CD4-positive, alpha-beta memory T cell (primary cell): ENCODE measurements around the gene NUF2. TPM values are rescaled to one million over a fixed set of nuclear protein-coding genes. Genes with fewer than 3 reads are reported as not detected.
"Not testable (repeated sequence)": the region's sequence is repeated elsewhere in the genome, so short reads cannot be mapped to it uniquely, and the experiment has no call there.

Source experiments
- CTCF ChIA-PET: fragments of 350-600 bp; sonication (Branson Sonifier 250); formaldehyde crosslinking; loops from one replicate; lab custom pipeline; 2021; ENCODE audit warnings: inconsistent platforms; ENCODE audit not compliant: partially characterized antibody; lab: Charles Lee
- POLR2A ChIA-PET: fragments of 350-600 bp; sonication (Branson Sonifier 250); formaldehyde crosslinking; loops from one replicate; lab custom pipeline; 2021; ENCODE audit not compliant: partially characterized antibody; lab: Charles Lee
- DNase-seq, 5 donors: peaks; one replicate each; pipeline versions ENCODE4 v3.0.0 to v3.0.0-alpha.2; 2020 to 2022; ENCODE audit warnings: mixed read lengths in 1 of 5
- H3K27ac ChIP-seq: one replicate; pipeline ENCODE4 v1.7.0; 2013; ENCODE audit warnings: low read depth, low read length
- H3K27me3 ChIP-seq: 2 replicates; pipeline ENCODE4 v1.7.0; 2013; ENCODE audit warnings: mild to moderate bottlenecking, low read length, moderate library complexity; ENCODE audit not compliant: insufficient read depth
- H3K36me3 ChIP-seq: 2 replicates; pipeline ENCODE4 v1.7.0; 2013; ENCODE audit warnings: mild to moderate bottlenecking, low read length, moderate library complexity; ENCODE audit not compliant: insufficient read depth
- H3K4me1 ChIP-seq: 2 replicates; pipeline ENCODE4 v1.7.0; 2013; ENCODE audit warnings: mild to moderate bottlenecking, low read length, moderate library complexity; ENCODE audit not compliant: insufficient read depth
- H3K4me3 ChIP-seq, 2 donors: one replicate each; pipeline ENCODE4 v1.7.0; 2013; ENCODE audit warnings: low read length in 2 of 2, mild to moderate bottlenecking in 1 of 2
- H3K9me3 ChIP-seq, 2 donors: one replicate each; pipeline ENCODE4 v1.7.0; 2013; ENCODE audit warnings: low read length in 2 of 2, control low read depth in 1 of 2; ENCODE audit not compliant: control insufficient read depth in 1 of 2
- H3K27ac Mint-ChIP-seq, 7 donors: one replicate each; pipeline ENCODE4 v1.8.0; 2020 to 2021; ENCODE audit warnings: mixed read lengths in 7 of 7, mild to moderate bottlenecking in 6 of 7, inconsistent platforms in 3 of 7, moderate library complexity in 3 of 7
- H3K27me3 Mint-ChIP-seq, 2 donors: one replicate each; pipeline ENCODE4 v1.8.0; 2020 to 2021; ENCODE audit warnings: mixed read lengths in 2 of 2
- H3K36me3 Mint-ChIP-seq, 2 donors: one replicate each; pipeline ENCODE4 v1.8.0; 2020 to 2021; ENCODE audit warnings: mixed read lengths in 2 of 2, inconsistent platforms in 1 of 2, mild to moderate bottlenecking in 1 of 2
- H3K4me1 Mint-ChIP-seq, 4 donors: one replicate each; pipeline ENCODE4 v1.8.0; 2020 to 2021; ENCODE audit warnings: mixed read lengths in 4 of 4, mild to moderate bottlenecking in 1 of 4
- H3K4me3 Mint-ChIP-seq, 8 donors: one replicate each; pipeline ENCODE4 v1.8.0; 2020 to 2021; ENCODE audit warnings: mixed read lengths in 8 of 8, mild to moderate bottlenecking in 7 of 8, moderate library complexity in 6 of 8, inconsistent platforms in 3 of 8
- H3K9me3 Mint-ChIP-seq, 8 donors: one replicate each; pipeline ENCODE4 v1.8.0; 2020 to 2021; ENCODE audit warnings: mixed read lengths in 8 of 8, mild to moderate bottlenecking in 5 of 8, inconsistent platforms in 3 of 8, moderate library complexity in 1 of 8
- intact Hi-C: fragments of 100-400 bp; cut with micrococcal nuclease; formaldehyde crosslinking; loops from one replicate; pipeline ENCODE4 v1.15.1; 2023
- polyA plus RNA-seq, 2 donors: library from polyadenylated mRNA; unstranded; fragments of 300-500 nt; fragmentation: Illumina TruSeq; gene quantifications; one replicate each; pipeline ENCODE4 v1.2.3, GENCODE V29; 2021
- total RNA-seq, 2 experiments: library from RNA; stranded (reverse); gene quantifications; one replicate each; pipeline ENCODE4 v1.2.3, GENCODE V29; 2021

NUF2 gene
- total and polyA plus RNA-seq, 4 experiments from 2014 or later: 0.67 to 1.8 (median 1.4) TPM

- Histone ChIP-seq H3K36me3 (no peaks in the 10 kb centered on the region), H3K4me3 (no peak overlapping the region), H3K27me3 (no peaks in the 10 kb centered on the region), H3K27ac (no peak overlapping the region), H3K4me1 (no peaks in the 10 kb centered on the region), H3K9me3 (no peaks in the 10 kb centered on the region)
- DNase-seq: no peak
- peaks cover 0 to 2% (median under 1%) of the 10 kb centered on the region in 4 donors for H3K4me1 Mint-ChIP-seq
- H3K4me3 Mint-ChIP-seq: no peak overlapping the region
- ChIA-PET POLR2A (no interaction called here), CTCF (no interaction called here)
- intact Hi-C loops: no loop called here
- peaks cover 0 to 9% (median under 1%) of the 10 kb centered on the region in 8 donors for H3K9me3 Mint-ChIP-seq
- no peak overlapping the region for H3K27ac Mint-ChIP-seq
- no peaks in the 10 kb centered on the region for H3K27me3 Mint-ChIP-seq
- peaks cover 19 to 35% of the 10 kb centered on the region in 2 donors for H3K36me3 Mint-ChIP-seq
Measured at GRCh38 chr1:163291461-163291860, 30.3 kb upstream of the NUF2 start.

- H3K36me3 ChIP-seq, H3K9me3 Mint-ChIP-seq, H3K27me3 Mint-ChIP-seq, H3K4me3 Mint-ChIP-seq, H3K27me3 ChIP-seq, H3K9me3 ChIP-seq, CTCF ChIA-PET, H3K27ac ChIP-seq, POLR2A ChIA-PET, H3K4me1 Mint-ChIP-seq, H3K4me3 ChIP-seq, DNase-seq, H3K4me1 ChIP-seq, H3K27ac Mint-ChIP-seq, intact Hi-C loops: not testable (repeated sequence)
- peaks cover 19 to 35% of the 10 kb centered on the region in 2 donors for H3K36me3 Mint-ChIP-seq
Measured at GRCh38 chr1:163292153-163292552, 29.6 kb upstream of the NUF2 start.

- H3K4me1 ChIP-seq, H3K27me3 ChIP-seq, POLR2A ChIA-PET, H3K27ac ChIP-seq, intact Hi-C loops, H3K36me3 ChIP-seq, DNase-seq, H3K9me3 ChIP-seq, H3K9me3 Mint-ChIP-seq, H3K27ac Mint-ChIP-seq, H3K4me3 ChIP-seq, CTCF ChIA-PET, H3K4me3 Mint-ChIP-seq, H3K27me3 Mint-ChIP-seq, H3K4me1 Mint-ChIP-seq: not testable (repeated sequence)
- H3K36me3 Mint-ChIP-seq: peaks cover 23 to 40% of the 10 kb centered on the region in 2 donors
Measured at GRCh38 chr1:163293497-163293896, 28.3 kb upstream of the NUF2 start.

- no peaks in the 10 kb centered on the region for H3K27me3 ChIP-seq
Measured at GRCh38 chr1:163295949-163296348, 25.8 kb upstream of the NUF2 start.

GRCh38 chr1:163296504-163297263 lies 25.1 kb upstream of the NUF2 start:
- Mint-ChIP-seq H3K9me3 (peaks cover 0 to 9% (median under 1%) of the 10 kb centered on the region in 8 donors), H3K4me1 (no peaks in the 10 kb centered on the region), H3K36me3 (peaks cover 44 to 66% of the 10 kb centered on the region in 2 donors), H3K27ac (no peak overlapping the region), H3K27me3 (no peaks in the 10 kb centered on the region), H3K4me3 (no peak overlapping the region)
- ChIA-PET POLR2A (no interaction called here), CTCF (interaction anchor here (1.1 kb wide), 1 partner anchor 19 kb away, joined by 4 read pairs; no protein-coding TSS in a partner anchor)
- no peak for DNase-seq
- intact Hi-C loops: no loop called here
- Histone ChIP-seq H3K4me3 (no peak overlapping the region), H3K27me3 (no peaks in the 10 kb centered on the region), H3K4me1 (no peaks in the 10 kb centered on the region), H3K27ac (no peak overlapping the region), H3K9me3 (no peaks in the 10 kb centered on the region), H3K36me3 (no peaks in the 10 kb centered on the region)

More at GRCh38 chr1:163295949-163296348, 25.8 kb upstream of the NUF2 start:
- H3K4me3 ChIP-seq: no peak overlapping the region
- Mint-ChIP-seq H3K27me3 (no peaks in the 10 kb centered on the region), H3K27ac (no peak overlapping the region), H3K9me3 (peaks cover 0 to 9% (median under 1%) of the 10 kb centered on the region in 8 donors), H3K4me3 (no peak overlapping the region), H3K4me1 (no peaks in the 10 kb centered on the region), H3K36me3 (peaks cover 42 to 60% of the 10 kb centered on the region in 2 donors)
- no peaks in the 10 kb centered on the region for H3K36me3 ChIP-seq
- no peaks in the 10 kb centered on the region for H3K4me1 ChIP-seq
- DNase-seq: no peak
- intact Hi-C loops: no loop called here
- no peaks in the 10 kb centered on the region for H3K9me3 ChIP-seq
- ChIA-PET POLR2A (no interaction called here), CTCF (no interaction called here)
- no peak overlapping the region for H3K27ac ChIP-seq

GRCh38 chr1:163298365-163298764 lies 23.4 kb upstream of the NUF2 start:
- DNase-seq: no peak
- H3K4me1 Mint-ChIP-seq: no peaks in the 10 kb centered on the region
- H3K27me3 Mint-ChIP-seq: no peaks in the 10 kb centered on the region
- no peak overlapping the region for H3K27ac Mint-ChIP-seq
- Histone ChIP-seq H3K27ac (no peak overlapping the region), H3K27me3 (no peaks in the 10 kb centered on the region), H3K9me3 (no peaks in the 10 kb centered on the region), H3K36me3 (no peaks in the 10 kb centered on the region), H3K4me3 (no peak overlapping the region), H3K4me1 (no peaks in the 10 kb centered on the region)
- intact Hi-C loops: no loop called here
- CTCF ChIA-PET: no interaction called here
- H3K4me3 Mint-ChIP-seq: no peak overlapping the region
- H3K36me3 Mint-ChIP-seq: peaks cover 42 to 58% of the 10 kb centered on the region in 2 donors
- POLR2A ChIA-PET: no interaction called here
- H3K9me3 Mint-ChIP-seq: no peaks in the 10 kb centered on the region

- H3K4me1 Mint-ChIP-seq: no peaks in the 10 kb centered on the region
- intact Hi-C loops: no loop called here
- ChIA-PET POLR2A (no interaction called here), CTCF (no interaction called here)
- H3K36me3 ChIP-seq: no peaks in the 10 kb centered on the region
- H3K27ac ChIP-seq: no peak overlapping the region
- H3K36me3 Mint-ChIP-seq: peaks cover 43 to 64% of the 10 kb centered on the region in 2 donors
- no peaks in the 10 kb centered on the region for H3K4me1 ChIP-seq
- no peak overlapping the region for H3K27ac Mint-ChIP-seq
- no peak overlapping the region for H3K4me3 Mint-ChIP-seq
- H3K27me3 Mint-ChIP-seq: no peaks in the 10 kb centered on the region
- H3K9me3 Mint-ChIP-seq: no peaks in the 10 kb centered on the region
- no peaks in the 10 kb centered on the region for H3K9me3 ChIP-seq
- H3K4me3 ChIP-seq: no peak overlapping the region
- H3K27me3 ChIP-seq: no peaks in the 10 kb centered on the region
- DNase-seq: no peak
Measured at GRCh38 chr1:163300568-163300967, 21.2 kb upstream of the NUF2 start.
